ENCODE results near the gene RPL22L1.

DNA sequence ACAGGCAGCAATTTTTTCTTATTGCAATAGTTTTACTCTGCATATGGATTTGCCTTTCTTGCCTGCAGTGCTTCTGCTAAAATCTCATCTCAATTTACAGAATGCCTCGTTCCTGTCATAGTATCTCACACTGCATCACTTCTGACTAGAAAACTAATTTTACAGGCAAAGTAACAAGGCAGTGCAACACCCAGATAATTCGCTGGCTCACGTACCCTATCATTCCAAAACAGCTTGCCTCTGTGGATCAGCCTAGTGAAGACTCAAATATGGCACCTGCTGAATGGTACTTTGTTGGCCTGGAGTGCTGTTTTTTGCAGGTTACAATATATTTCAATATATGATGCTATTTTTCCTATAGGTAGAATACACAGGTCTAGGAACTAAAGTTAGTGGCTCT lies 33.1 kb upstream of the RPL22L1 start:
- TF ChIP-seq, protein P1, sequence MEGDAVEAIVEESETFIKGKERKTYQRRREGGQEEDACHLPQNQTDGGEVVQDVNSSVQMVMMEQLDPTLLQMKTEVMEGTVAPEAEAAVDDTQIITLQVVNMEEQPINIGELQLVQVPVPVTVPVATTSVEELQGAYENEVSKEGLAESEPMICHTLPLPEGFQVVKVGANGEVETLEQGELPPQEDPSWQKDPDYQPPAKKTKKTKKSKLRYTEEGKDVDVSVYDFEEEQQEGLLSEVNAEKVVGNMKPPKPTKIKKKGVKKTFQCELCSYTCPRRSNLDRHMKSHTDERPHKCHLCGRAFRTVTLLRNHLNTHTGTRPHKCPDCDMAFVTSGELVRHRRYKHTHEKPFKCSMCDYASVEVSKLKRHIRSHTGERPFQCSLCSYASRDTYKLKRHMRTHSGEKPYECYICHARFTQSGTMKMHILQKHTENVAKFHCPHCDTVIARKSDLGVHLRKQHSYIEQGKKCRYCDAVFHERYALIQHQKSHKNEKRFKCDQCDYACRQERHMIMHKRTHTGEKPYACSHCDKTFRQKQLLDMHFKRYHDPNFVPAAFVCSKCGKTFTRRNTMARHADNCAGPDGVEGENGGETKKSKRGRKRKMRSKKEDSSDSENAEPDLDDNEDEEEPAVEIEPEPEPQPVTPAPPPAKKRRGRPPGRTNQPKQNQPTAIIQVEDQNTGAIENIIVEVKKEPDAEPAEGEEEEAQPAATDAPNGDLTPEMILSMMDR (IDR thresholded peaks at IDR 0.05), result no peak
- TF ChIP-seq POLR2A (IDR thresholded peaks at IDR 0.05) (no peak), EP300 (IDR thresholded peaks at IDR 0.05; ENCODE audit: low read depth) (no peak), POLR2AphosphoS5 (IDR thresholded peaks at IDR 0.05) (no peak)
